ENCODE measurements around the gene ZNF862. TPM values are rescaled to one million over a fixed set of nuclear protein-coding genes. Genes with fewer than 3 reads are reported as not detected.
A peak's percentile ranks its signal among the peaks of the same experiment; 100 is the strongest.

ZNF862 gene
- total RNA-seq, 1 donor from 2014 or later = 8.0 TPM

DNA sequence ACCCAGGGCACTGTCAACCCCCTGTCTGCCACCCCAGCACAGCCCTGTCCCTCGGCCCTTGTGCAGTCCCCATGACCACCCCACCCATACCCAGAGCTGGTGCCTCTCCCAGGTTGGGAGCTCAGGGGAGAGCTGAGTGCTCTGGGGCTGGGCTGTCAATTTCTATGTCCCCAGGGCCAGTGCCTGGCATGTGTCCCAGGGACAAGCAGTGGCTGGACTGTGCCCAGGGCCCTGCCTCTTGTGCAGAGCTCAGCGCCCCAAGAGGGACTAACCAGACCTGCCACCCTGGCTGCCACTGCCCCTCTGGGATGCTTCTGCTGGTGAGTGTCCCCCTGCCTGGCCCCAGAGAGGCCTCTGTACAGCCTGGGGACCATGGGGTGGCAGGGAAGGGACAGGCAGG, 29.0 kb upstream of the ZNF862 start:
- no peak for DNase-seq (ENCODE audit: low read depth)
- TF ChIP-seq, protein P1, sequence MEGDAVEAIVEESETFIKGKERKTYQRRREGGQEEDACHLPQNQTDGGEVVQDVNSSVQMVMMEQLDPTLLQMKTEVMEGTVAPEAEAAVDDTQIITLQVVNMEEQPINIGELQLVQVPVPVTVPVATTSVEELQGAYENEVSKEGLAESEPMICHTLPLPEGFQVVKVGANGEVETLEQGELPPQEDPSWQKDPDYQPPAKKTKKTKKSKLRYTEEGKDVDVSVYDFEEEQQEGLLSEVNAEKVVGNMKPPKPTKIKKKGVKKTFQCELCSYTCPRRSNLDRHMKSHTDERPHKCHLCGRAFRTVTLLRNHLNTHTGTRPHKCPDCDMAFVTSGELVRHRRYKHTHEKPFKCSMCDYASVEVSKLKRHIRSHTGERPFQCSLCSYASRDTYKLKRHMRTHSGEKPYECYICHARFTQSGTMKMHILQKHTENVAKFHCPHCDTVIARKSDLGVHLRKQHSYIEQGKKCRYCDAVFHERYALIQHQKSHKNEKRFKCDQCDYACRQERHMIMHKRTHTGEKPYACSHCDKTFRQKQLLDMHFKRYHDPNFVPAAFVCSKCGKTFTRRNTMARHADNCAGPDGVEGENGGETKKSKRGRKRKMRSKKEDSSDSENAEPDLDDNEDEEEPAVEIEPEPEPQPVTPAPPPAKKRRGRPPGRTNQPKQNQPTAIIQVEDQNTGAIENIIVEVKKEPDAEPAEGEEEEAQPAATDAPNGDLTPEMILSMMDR (conservative IDR thresholded peaks at IDR 0.05; ENCODE audit: low read depth, low read length) = no peak
- H3K4me3 ChIP-seq (ENCODE audit: low read depth, low read length) = no peak overlapping the region

DNA sequence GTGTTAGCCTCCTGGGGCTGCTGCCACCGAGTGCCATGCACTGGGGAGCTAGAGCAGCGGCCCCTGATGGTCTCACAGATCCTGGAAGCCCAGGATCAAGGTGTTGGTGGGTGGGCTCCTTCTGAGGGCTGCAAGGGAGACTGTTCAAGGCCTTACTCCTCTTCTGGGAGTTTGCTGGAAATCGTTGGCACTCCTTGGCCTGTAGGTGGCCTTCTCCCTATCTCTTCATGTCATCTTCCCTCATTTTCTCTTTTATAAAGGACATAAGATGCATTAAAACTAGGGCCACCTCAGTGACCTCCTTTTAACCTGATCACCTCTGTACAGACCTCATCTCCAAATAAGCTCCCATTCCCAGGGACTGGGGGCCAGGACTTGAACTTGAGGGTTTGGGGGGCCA, 27.0 kb upstream of the ZNF862 start:
- TF ChIP-seq, protein P1 (conservative IDR thresholded peaks at IDR 0.05; ENCODE audit: low read depth, low read length) = peak; percentile 51
- DNase-seq (ENCODE audit: low read depth) = no peak
- H3K4me3 ChIP-seq (ENCODE audit: low read depth, low read length) = no peak overlapping the region

DNA sequence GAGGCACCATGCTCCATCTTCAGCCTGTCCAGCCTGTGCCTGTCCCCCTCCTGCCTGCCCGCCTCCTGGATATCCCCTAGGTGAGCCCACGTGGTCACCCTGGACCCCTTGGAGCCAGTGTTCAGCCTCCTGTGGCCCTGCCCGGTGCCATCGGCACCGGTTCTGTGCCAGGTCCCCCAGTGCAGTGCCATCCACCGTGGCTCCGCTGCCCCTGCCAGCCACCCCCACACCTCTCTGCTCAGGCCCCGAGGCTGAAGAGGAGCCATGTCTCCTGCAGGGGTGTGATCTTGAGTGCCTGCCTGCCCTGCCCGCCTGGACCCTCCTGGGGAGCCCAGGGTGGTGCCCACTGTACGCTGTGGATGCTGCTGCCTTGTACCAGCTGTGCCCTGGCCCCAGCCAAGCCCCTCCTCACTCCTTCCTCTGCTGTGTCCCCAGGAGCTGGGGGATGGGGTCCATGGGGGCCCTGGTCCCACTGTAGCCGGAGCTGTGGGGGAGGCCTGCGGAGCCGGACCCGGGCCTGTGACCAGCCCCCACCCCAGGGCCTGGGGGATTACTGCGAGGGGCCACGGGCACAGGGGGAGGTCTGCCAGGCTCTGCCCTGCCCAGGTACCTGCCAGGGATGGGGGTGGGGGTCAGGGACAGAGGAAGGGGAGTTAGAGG, 26.2 kb upstream of the ZNF862 start:
- DNase-seq (ENCODE audit: low read depth) = no peak
- TF ChIP-seq, protein P1 (conservative IDR thresholded peaks at IDR 0.05; ENCODE audit: low read depth, low read length) = no peak
- H3K4me3 ChIP-seq (ENCODE audit: low read depth, low read length) = no peak overlapping the region

DNA sequence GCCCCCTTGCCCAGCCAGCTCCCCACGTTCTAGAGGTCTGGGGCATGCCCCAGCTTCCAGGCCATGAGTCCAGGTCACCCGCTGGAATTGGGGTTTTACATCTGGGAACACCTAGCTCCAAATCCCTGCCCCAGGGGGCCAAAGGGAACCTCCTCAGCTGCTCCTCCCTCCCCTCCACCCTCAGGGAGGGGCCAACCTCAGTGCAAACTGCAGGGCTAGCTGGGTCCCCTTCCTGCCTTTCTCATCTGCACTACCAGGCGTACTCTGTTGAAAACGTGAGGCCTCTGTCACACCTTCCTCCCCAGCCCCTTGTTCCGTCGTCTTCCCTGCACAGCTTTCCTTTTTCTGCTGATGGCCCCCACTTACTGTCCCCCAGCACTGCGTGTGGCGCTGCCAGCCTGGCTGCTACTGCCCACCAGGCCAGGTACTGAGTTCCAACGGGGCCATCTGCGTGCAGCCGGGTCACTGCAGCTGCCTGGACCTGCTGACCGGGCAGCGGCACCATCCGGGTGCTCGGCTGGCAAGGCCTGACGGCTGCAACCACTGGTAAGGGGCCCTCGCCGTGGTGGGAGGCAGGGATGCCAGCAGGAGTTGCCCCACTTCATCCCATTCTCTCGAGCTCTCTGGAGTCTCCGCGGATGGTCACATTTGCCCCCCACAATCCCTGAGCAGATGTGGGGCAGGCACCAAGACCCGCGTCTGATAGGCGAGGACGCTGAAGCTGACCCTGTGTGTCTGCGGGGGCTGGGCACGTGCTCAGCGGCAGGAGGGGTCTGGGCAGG, 24.7 kb upstream of the ZNF862 start:
- TF ChIP-seq, protein P1 (conservative IDR thresholded peaks at IDR 0.05; ENCODE audit: low read depth, low read length) = no peak
- no peak overlapping the region for H3K4me3 ChIP-seq (ENCODE audit: low read depth, low read length)

DNA sequence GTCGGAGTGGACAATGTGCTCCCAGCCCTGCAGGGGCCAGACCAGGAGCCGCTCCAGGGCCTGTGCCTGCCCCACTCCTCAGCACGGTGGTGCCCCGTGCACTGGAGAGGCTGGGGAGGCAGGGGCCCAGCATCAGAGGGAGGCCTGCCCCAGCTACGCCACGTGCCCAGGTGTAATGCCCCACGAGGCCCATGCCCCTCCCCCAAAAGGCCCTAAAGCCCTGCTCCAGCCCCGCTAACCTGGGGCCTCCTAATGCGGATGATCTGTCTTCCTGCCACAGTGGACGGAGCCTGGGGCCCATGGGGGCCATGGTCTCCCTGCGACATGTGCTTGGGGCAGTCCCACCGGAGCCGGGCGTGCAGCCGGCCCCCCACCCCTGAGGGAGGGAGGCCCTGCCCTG, 23.7 kb upstream of the ZNF862 start:
- no peak for DNase-seq (ENCODE audit: low read depth)
- TF ChIP-seq, protein P1 (conservative IDR thresholded peaks at IDR 0.05; ENCODE audit: low read depth, low read length) = no peak
- H3K4me3 ChIP-seq (ENCODE audit: low read depth, low read length) = no peak overlapping the region

More for the DNA sequence above, 24.7 kb upstream of the ZNF862 start:
- DNase-seq (ENCODE audit: low read depth) = no peak

DNA sequence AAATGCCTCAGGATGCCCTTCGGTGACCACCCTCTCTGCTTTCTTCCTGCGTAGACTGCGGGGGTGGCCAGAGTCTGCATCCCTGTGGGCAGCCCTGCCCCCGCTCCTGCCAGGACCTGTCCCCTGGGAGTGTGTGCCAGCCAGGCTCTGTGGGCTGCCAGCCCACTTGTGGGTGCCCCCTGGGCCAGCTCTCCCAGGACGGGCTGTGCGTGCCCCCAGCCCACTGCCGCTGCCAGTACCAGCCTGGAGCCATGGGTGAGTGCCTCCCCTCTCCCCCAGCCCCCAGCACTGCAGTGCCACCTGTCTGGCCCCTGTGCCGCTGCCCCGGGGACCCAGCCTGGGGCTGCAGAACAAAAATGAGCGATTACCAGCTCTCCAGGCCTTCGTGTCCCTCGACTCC, 23.1 kb upstream of the ZNF862 start:
- TF ChIP-seq, protein P1 (conservative IDR thresholded peaks at IDR 0.05; ENCODE audit: low read depth, low read length) = no peak
- DNase-seq (ENCODE audit: low read depth) = no peak
- no peak overlapping the region for H3K4me3 ChIP-seq (ENCODE audit: low read depth, low read length)

Data from epithelial cell of proximal tubule (primary cell).